EL (cell line): Measurements from ENCODE around the gene LCN12.

Source experiments
- DNase-seq: peaks from one replicate; pipeline ENCODE4 v3.0.0-alpha.2; 2016

The LCN12 gene

DNA sequence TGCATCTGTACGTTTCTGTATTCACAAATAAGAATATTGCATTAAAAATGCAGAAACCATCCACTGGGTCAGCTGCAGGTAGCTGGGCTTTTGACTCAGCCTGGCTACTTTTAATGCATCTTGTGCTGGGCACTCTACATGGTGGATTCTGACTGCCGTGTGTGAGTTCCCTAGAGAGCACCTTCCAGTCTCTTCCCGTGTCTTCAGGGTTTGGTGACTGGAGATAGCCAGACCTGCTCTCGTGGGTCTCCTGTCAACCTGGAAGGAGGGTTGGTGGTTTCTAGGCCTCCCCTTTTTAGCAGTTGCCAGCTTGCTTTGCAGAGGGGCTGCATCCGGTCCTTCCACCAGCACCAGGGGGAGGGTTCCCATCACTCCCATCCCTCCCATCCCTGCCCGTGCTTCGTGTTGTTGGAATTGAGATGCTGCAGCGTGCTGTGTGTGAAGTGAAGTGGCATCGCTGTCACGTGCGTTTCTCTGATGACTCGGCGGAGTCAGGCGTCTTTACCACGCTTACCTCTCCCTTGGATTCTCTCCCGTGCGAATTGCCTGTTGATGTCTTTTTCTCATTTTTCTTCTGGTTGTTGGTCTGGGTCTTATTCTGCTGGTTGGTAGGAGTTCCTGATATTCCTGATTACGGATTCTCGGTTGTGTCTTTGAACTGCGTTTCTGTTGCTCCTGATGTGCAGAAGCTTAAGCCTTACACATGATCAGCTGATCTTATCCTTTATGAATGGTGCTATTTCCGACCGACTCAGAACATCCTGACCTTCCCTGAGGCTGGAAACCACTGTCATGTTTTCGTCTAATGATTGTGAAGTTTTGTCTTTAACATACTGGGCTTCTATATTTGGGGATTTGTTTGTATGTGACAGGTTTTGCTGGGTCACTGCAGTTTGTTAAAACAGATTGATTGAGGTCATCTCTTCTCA lies 24.5 kb upstream of the LCN12 start:
- DNase-seq = no peak

DNA sequence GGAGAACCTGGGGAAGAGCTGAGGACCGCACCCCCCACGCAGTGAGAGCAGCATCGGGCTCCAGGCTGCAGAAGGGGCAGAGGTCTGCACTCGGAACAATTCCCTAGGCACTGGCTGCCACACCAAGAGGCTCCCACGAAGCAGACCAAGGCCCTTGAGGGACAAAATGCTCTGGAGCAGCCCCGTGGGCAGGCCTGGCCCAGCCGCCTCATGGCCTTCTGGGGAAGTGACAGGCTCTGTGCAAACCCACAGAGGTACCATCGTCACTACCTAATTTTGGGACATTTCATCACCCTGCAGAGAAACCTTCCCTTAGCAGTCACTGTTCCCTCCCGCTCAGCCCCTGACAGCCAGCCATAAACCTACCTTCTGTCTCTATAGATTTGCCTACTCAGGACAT lies 23.5 kb upstream of the LCN12 start:
- no peak for DNase-seq

DNA sequence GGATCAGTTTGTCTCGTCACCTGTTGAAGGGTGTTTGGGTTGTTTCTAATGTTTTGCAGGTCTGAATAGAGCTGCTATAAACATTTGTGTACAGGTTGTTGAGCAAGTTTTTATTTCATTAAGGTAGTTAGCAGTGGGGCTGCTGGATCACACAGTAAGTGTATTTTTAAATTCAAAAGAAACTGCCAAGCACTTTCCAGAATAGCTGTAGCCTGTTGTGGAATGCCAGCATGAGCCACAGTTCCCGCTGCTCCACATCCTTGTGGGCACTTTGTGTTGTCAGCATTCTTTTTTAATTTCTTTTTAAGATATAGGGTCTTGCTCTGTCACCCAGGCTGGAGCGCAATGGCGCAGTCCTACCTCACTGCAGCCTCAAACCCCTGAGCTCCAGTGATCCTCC lies 22.1 kb upstream of the LCN12 start:
- no peak for DNase-seq

DNA sequence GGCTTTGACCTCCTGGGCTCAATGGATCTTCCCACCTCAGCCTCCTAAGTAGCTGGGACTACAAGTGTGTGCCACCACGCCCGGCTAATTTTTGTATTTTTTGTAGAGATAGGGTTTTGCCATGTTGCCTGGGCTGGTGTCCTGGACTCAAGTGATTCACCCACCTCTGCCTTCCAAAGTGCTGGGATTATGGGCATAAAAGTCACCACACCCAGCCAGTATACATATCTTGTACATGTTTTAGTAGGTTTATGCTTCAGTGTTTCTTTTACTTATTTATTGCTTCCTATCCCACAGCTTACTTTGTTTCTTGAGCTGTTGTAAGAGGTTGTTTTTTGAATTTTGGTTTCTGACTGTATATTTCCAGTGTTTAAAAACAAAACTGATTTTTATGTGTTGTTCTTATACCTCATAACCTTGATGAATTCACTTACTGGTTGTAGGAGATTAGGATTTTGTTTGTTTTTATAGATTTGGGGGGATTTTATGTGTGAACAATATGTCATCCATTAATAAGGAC lies 20.4 kb upstream of the LCN12 start:
- DNase-seq = no peak

DNA sequence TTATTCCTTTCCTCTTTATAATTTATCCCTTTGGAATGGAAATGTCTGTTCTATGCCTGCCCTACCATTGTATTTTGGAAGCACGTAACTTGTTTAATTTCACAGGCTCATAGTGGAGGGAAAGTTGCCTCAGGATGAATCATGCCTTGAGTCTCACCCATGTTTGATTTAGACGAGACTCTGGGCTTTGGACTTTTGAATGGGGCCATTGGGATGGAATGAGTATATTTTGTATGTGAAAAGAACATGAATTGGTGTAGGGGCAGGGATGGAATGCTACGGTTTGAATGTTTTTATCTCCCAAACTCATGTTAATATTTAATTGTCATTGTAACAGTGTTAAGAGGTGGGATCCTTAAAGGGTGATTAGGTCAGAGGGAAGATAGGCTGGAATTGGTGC lies 17.8 kb upstream of the LCN12 start:
- no peak for DNase-seq

DNA sequence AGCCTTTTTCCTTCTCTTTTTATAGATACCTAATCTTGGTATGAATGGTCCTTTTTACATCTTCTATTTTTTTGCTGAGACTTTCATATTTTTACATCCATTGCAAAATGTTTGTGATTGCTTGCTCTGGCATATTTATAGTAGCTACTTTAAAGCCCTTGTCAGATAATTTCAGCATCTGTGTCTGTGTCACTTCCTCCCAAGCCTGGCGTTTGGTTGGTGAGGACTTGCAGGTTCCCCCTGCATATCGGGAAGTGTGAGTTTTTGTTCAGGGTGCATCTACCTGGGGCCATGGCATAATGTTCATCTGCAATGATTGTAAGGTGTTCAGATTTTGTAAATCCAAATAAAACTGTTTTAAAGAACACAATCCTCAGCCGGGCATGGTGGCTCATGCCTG lies 16.4 kb upstream of the LCN12 start:
- DNase-seq = no peak

DNA sequence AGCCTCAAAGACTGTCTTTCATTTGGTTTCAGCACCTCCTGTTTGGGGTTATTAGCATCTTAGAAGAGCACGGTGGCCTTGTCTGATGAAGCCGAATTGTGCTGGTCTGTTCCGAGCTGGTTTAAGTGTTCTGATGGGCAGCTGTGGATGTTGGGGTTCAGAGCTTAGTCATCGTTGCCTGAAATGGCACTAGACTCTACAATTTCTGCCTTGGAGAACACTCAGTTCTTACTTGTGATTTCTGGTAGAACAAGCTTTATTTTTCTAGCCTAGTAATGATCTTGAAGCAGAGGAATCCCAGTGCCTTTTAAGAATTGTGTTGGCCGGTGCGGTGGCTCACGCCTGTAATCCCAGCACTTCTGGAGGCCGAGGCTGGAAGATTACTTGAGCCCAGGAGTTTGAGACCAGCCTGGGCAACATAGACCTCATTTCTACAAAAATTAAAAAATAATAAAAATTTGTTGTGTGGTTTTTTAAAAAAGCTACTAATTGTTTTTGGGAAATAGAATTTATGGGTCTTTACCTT lies 15.4 kb upstream of the LCN12 start:
- no peak for DNase-seq

DNA sequence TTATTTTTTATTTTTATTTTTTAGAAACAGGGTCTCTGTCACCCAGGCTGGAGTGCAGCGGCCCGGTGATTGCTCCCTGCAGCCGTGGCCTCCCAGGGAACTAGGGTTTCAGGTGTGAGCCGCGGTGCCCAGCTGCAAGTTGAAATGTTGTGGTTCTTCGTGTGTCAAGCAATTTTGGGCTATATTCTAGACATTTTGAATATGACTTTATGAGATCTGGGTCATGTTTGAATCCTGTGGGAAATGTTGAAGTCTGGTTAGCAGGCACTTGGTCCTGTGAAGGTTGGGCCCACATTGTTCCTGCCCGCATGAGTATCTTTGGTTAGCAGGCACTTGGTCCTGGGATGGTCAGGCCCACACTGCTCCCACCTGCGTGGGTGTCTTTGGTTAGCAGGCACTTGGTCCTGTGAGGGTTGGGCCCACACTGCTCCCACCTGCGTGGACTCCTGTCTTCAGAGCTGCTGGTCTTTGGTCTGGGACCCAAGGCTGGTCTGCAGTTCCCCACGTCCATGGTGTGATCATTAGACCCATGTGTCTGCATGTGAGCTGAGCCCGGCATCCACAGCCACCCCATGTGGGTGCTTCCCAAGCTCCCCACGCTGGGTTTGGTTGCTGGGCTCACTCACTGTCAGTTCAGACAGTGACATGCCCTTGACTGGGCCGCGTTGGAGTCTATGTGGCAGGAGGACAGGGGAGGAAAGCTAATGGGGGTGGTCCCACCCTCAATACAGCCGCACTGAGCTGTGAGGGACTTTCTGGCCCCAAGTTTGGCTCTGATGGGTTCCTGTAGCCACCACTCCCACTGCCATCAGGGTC lies 14.7 kb upstream of the LCN12 start:
- DNase-seq = no peak

DNA sequence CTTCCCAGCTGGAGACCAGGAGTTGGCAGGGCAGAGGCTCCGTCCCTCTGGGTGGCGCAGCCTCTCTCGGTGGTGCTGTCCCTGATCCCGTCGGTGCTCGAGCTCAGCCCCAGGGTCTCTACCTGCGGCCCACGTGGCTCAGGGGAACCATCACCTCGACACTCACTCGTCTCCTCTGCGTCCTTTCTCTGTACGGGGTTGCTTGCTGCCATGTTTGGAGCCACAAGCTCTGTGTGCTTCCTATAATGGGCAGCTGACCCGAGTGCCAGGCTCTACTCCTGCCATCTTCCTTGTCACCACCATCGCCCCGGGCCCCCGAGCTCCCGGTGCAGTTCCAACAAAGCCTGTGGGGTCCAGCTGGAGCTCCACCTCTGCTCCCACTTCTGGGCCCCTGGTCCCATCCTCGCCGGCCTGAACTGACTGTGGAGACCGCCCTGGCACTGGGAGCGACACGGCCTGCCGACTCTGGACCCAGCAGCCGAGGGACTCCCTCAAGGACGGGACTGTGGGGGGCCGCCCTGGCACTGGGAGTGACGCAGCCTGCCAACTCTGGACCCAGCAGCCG lies 12.6 kb upstream of the LCN12 start:
- no peak for DNase-seq

DNA sequence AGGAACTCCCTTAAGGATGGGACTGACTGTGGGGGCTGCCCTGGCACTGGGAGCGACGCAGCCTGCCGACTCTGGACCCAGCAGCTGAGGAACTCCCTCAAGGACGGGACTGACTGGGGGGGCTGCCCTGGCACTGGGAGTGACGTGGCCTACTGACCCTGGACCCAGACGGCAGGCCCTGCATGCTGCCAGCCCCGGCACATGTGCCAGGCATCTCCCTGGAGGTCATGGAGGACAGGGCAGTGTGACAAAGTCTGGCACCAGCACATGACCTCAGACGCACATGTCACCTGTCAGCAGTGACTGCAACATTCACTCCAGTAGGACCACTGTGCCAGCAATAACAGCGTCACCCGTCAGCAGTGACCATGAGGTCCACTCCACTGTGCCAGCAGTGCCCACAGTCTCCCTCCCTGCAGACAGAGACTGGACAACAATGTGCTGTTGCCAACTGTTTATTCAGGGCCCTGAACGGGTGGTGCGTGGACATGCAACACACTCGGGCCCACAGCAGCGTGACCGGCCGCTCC lies 12.0 kb upstream of the LCN12 start:
- DNase-seq = no peak

DNA sequence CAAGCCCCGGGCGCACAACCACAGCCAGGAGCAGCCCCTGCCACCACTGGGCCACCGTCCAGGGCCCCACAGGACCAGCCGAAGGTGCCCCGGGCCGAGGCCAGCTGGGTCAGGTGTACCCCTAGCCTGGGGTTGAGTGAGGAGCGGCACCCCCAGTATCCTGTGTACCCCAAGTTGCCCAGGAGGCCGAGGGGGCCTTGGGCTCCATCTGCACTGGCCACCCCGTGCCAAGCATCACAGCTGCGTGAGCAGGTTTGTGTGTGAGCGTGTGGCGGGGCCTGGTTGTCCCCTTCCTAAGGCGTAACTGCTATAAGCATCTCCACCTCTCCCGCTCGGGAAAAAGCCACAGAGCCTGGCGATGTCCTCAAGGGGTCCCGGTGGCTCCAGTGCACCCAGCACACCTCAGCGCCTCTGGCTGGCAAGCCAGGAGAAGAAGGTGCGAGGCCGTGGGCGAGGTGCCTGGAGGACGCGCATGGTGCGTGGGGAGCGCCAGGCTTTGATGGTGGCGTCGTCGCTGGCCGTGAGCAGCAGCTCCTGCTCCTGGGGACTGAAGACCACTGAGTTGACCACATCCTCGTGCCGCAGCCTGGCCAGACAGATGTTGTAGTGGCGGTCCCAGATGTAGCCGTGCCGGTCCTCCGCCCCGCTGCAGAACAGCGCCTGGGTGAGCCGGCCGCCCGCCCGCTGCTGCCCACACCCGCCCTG lies 11.4 kb upstream of the LCN12 start:
- no peak for DNase-seq

DNA sequence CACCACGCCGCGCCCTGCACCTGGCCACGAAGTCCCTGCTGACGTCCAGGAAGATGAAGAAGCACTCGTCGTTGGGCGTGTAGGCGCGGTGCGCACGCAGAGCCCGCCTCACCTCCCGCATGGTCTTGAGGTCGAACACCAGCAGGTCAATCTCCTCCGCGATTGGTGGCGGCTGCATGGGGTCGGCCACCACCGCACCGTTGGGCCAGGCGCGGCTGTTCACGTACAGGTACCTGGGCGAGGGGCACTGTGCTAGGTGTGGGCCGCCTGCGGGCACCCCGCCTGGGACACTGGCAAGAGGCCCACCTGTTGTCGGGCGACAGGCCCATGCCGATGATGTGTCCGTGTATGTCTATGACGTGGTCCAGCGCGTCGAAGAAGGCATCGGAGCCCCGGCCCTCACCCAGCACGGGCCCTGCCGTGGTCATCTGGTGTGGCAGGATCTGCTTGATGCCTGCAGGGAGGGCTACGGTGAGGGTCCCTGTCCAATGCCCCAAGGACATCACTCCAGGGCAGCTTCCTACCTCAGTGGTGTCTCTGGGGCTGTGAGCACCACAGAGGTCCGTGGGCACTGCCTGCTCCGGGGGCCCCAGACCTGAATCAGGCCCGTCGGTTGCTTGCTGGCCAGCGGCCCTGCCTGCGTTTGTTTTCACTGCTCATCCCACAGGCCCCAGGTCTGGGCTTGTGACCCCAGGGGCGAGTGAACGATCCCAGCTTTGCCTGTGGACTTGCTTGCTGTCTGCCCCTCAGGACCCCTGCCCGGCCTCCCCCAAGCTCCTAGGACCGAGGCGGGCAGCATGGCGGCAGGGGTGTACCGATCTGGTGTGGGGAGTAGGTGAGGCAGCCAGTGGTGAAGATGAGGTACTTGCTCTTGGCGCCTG lies 10.6 kb upstream of the LCN12 start:
- no peak for DNase-seq

DNA sequence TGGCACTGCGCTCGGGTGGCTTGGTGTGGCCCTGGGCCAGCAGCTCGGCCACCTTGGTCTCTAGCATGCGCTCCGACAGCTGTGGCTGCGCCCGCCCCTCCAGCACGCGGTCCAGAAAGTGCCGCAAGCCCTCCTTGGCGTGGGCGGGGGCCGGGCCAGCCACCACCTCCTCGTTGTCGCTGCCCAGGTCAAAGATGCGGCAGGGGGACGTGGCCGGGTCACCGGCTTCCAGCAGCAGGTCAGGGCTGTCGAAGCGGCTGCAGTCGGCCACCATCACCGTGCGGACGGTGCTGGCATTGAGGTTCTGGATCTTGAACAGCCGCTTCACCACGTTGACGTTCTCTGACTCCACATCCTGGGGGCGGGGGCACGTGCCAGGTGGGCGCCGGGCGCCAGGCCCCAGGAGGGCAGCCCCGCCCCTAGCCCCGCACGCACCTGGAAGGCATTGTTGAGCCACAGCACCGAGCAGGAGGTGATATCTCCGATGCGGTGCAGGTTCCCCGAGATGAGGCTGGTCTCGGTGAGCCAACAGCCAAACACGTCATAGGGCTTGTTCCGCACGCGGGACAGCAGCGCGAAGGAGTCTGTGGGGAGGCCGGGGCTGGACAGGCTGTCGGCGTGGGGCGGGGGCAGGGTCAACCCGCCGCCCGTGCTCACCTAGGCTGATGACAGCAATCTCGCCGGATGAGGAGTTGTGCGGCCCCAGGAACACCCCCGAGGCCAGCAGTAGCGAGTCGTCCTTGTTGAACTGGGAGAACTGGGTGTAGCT lies 9.8 kb upstream of the LCN12 start:
- DNase-seq = no peak

DNA sequence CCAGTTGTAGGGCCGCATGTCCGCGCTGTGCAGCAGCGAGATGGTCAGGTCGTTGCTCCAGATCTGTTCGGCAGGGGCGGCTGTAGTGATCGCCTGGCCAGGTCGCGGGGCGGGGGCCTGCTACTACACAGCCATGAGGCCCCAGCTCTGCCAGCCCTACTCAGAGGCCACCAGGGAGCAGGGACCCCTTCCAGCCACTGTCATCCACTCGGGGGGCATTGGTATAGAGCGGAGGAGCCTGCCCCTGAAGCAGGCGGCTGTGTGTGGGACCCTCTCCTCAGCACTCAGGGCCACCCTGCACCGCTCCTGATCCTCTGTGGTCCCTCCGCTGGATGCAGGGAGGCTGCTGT lies 9.2 kb upstream of the LCN12 start:
- no peak for DNase-seq

DNA sequence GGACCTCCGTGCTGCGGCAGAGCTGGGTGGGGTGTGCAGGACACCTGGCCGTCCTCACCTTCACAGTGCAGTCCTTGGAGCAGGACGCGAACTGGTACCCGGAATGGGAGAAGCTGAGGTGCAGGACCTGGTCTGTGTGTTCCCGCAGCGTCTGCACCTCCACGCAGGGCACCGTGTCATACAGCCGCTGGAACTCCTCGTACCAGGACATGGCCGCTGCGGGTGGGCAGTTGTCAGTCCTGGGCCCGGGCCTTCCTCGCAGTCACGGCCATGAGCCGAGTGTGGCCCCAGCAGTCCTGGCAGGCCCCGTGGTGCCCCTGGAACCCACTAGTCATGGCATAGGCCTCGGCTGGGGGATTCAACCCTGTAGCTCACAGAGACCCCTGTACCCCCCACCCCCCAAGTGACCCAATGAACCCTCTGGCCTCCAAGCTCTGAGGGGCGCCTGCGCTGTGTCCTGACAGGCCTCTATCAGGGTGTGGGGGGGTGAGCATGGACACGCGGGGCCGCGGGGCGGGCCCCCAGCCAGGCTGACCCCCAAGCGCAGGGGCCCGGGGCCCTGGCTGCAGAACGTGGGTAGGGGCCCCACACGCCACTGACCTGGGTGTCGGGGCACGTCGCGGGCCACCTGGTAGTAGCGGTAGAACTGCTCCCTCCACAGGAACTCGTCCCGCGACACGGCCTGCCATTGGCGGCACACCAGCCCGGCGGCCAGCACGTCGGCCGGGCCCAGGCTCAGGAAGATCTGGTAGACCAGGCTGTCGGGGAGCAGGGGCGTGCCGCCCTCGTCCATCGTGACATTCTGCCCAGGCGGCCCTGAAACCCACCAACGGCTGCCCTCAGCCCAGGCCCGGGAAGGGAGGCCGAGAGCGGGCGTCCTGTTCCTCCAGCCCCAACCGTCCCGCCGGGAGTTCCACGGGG lies 8.5 kb upstream of the LCN12 start:
- peak; percentile 39 for DNase-seq

DNA sequence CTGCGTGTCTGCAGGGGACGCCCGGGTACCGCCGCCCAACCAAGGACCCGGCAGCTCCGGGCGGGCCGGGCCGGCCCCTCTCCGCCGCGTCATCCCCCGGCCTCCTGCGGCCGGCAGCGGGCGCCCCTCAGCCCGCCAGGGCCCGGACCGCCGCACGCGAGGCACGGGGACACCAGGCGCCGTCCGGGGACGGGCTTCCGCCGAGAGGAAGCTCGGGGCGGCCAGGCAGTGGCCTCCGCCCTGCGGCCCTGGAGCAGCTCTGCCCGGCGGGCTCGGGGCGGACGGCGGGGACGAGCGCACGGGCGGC lies 7.9 kb upstream of the LCN12 start:
- DNase-seq = peak; percentile 61

DNA sequence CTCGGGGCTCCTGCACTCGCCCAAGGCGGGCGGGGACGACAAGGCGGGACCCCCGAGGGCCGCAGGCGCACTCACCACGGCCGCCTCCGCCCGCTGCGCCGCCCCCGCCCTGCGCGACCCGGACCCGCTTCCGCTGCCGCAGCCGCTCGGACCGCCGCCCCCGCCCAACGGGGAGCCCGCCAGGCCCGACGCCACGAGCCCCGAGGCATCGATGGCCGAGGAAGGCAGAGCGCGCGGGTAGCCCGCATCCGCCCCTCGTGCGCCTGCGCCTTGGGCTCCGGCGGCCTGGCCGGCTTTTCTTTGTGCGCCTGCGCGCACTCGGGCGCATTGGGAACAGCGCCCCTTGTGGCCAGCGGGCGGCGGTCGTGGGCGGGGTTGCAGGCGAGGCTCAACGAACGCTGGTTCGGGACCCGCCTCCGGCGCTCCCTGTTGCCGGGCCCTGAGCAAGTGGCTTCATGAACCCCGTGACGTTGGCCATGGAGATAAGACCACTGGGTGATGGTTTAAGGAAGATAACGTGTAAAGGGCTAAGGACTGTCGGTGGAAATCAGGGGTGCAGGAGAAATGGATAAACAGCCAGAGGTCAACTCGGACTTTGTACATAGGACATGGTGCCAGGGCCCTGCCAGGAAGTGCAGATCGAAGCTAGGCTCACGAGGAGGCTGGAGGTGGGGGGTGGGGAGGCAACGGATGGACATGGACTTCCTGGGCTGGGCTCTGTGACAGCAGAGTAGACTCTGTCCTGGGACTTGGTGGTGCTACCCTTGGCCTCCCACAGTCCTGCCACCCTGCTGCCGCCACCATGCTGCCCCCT lies 7.3 kb upstream of the LCN12 start, which contains the start of the genes C8G and FBXW5:
Gene C8G, plus strand, starts transcription at position 725 of the 814 bp plus-strand sequence. Its CDS starts 78 bp downstream, at position 803.
Gene FBXW5, minus strand, starts transcription at position 220 of the 814 bp plus-strand sequence. CDS start 655 bp downstream, outside the sequence.
- peak; percentile 93 for DNase-seq
